PC-9 (cell line): Measurements from ENCODE around the gene GRID2IP. TPM values are rescaled to one million over a fixed set of nuclear protein-coding genes. Genes with fewer than 3 reads are reported as not detected.

Source experiments
- BruUV-seq: library from RNA; stranded (reverse); fragments of 400-500 nt; replicated peaks from 2 replicates; lab custom pipeline; 2021; lab: Mats Ljungman, UMichigan
- CTCF ChIA-PET: fragments of 300-600 bp; sonication (Branson Sonifier 250); formaldehyde crosslinking; loops from one replicate; lab custom pipeline; 2022; ENCODE audit warnings: antibody characterized with exemption; lab: Charles Lee
- POLR2A ChIA-PET: fragments of 300-600 bp; sonication (Branson Sonifier 250); formaldehyde crosslinking; loops from one replicate; lab custom pipeline; 2022; ENCODE audit warnings: antibody characterized with exemption; ENCODE audit not compliant: unreplicated experiment; lab: Charles Lee
- DNase-seq, 2 experiments: peaks; one replicate each; pipeline versions ENCODE4 v3.0.0 to v3.0.0-alpha.2; 2015 to 2022; ENCODE audit warnings: mixed read lengths in 1 of 2
- H2AFZ ChIP-seq: fragments of 200-600 bp; sonication (generic); 2 replicates; pipeline ENCODE4 v1.8.1; 2017; ENCODE audit warnings: antibody characterized with exemption
- H3F3A ChIP-seq: fragments of 200-600 bp; sonication (generic); 2 replicates; pipeline ENCODE4 v1.8.1; 2017; ENCODE audit warnings: antibody characterized with exemption, mild to moderate bottlenecking, low read depth; ENCODE audit not compliant: insufficient read depth
- H3K27ac ChIP-seq: fragments of 200-600 bp; sonication (generic); 2 replicates; pipeline ENCODE4 v1.6.1; 2016; ENCODE audit warnings: mixed run types
- H3K27me3 ChIP-seq: fragments of 200-600 bp; sonication (generic); 2 replicates; pipeline ENCODE4 v1.6.1; 2016; ENCODE audit warnings: low read depth, mixed run types; ENCODE audit not compliant: insufficient read depth
- H3K36me3 ChIP-seq: fragments of 200-600 bp; sonication (generic); 2 replicates; pipeline ENCODE4 v1.6.1; 2016; ENCODE audit warnings: low read depth, mixed run types
- H3K4me1 ChIP-seq: fragments of 200-600 bp; sonication (generic); replicated peaks from 2 replicates; pipeline ENCODE4 v1.6.1; 2016; ENCODE audit warnings: mixed run types; ENCODE audit not compliant: insufficient read depth
- H3K4me2 ChIP-seq: fragments of 200-600 bp; sonication (generic); 2 replicates; pipeline ENCODE4 v1.6.1; 2017; ENCODE audit warnings: mixed run types
- H3K4me3 ChIP-seq: fragments of 200-600 bp; sonication (generic); 2 replicates; pipeline ENCODE4 v1.6.1; 2016; ENCODE audit warnings: mixed run types
- H3K79me2 ChIP-seq: fragments of 200-600 bp; sonication (generic); 2 replicates; pipeline ENCODE4 v1.6.1; 2017; ENCODE audit warnings: low read depth, mixed run types
- H3K9me2 ChIP-seq: fragments of 200-600 bp; sonication (generic); 2 replicates; pipeline ENCODE4 v1.8.1; 2017; ENCODE audit warnings: mild to moderate bottlenecking; ENCODE audit not compliant: insufficient read depth
- H3K9me3 ChIP-seq: fragments of 200-600 bp; sonication (generic); 2 replicates; pipeline ENCODE4 v1.8.1; 2016; ENCODE audit warnings: low read depth; ENCODE audit not compliant: insufficient read depth
- H4K20me1 ChIP-seq: fragments of 200-600 bp; sonication (generic); 2 replicates; pipeline ENCODE4 v1.8.1; 2017; ENCODE audit not compliant: insufficient read depth
- CTCF ChIP-seq: fragments of 200-600 bp; sonication (generic); conservative IDR thresholded peaks from 2 replicates; pipeline ENCODE4 v1.6.1; 2017; ENCODE audit warnings: mixed run types, antibody characterized with exemption, mild to moderate bottlenecking, moderate library complexity
- EZH2 ChIP-seq: fragments of 200-600 bp; sonication (generic); IDR thresholded peaks from 2 replicates; pipeline ENCODE4 v1.8.0; 2017; ENCODE audit warnings: antibody characterized with exemption, low read depth
- intact Hi-C: fragments of 100-400 bp; cut with micrococcal nuclease; formaldehyde crosslinking; loops from one replicate; pipeline ENCODE4 v1.10.0; 2022; ENCODE audit not compliant: unreplicated experiment
- total RNA-seq: library from RNA; stranded (reverse); gene quantifications from 2 replicates; pipeline ENCODE4 v1.2.3, GENCODE V29; 2021

GRID2IP gene
- total RNA-seq, 1 experiment from 2014 or later, result 1.3 TPM

- Histone ChIP-seq H3K27ac (no peak overlapping the region), H3K4me3 (no peak overlapping the region), H3F3A (no peaks in the 10 kb centered on the region), H3K4me1 (peaks cover 5% of the 10 kb centered on the region), H3K9me2 (no peaks in the 10 kb centered on the region), H3K79me2 (no peaks in the 10 kb centered on the region), H3K36me3 (no peaks in the 10 kb centered on the region), H3K27me3 (no peaks in the 10 kb centered on the region), H2AFZ (no peak overlapping the region), H4K20me1 (no peaks in the 10 kb centered on the region), H3K9me3 (no peaks in the 10 kb centered on the region), H3K4me2 (no peak overlapping the region)
- intact Hi-C loops, result no loop called here
- ChIA-PET POLR2A (no interaction called here), CTCF (no interaction called here)
- BruUV-seq, result no TSS peak
- no peak for TF ChIP-seq CTCF
- no peak for TF ChIP-seq EZH2
- DNase-seq, result no peak
Observed at GRCh38 chr7:6497994-6498393, 53.3 kb downstream of the GRID2IP start.

- Histone ChIP-seq H3K4me3 (no peak overlapping the region), H3K36me3 (no peaks in the 10 kb centered on the region), H3K9me2 (no peaks in the 10 kb centered on the region), H3K4me1 (peaks cover under 1% of the 10 kb centered on the region), H3K27ac (no peak overlapping the region), H3K9me3 (no peaks in the 10 kb centered on the region), H3F3A (no peaks in the 10 kb centered on the region), H2AFZ (no peak overlapping the region), H3K79me2 (no peaks in the 10 kb centered on the region), H3K4me2 (no peak overlapping the region), H3K27me3 (no peaks in the 10 kb centered on the region), H4K20me1 (no peaks in the 10 kb centered on the region)
- ChIA-PET CTCF (no interaction called here), POLR2A (no interaction called here)
- no peak for DNase-seq
- BruUV-seq, result no TSS peak
- no peak for TF ChIP-seq CTCF
- TF ChIP-seq EZH2, result no peak
- intact Hi-C loops, result no loop called here
Observed at GRCh38 chr7:6497637-6497905, 53.7 kb downstream of the GRID2IP start.

- POLR2A ChIA-PET, result no interaction called here
- Histone ChIP-seq H3K27me3 (no peaks in the 10 kb centered on the region), H3K9me3 (no peaks in the 10 kb centered on the region), H3F3A (no peaks in the 10 kb centered on the region), H4K20me1 (no peaks in the 10 kb centered on the region), H2AFZ (no peak overlapping the region), H3K79me2 (no peaks in the 10 kb centered on the region), H3K4me1 (no peaks in the 10 kb centered on the region), H3K4me3 (no peak overlapping the region), H3K4me2 (no peak overlapping the region), H3K27ac (no peak overlapping the region), H3K36me3 (no peaks in the 10 kb centered on the region), H3K9me2 (no peaks in the 10 kb centered on the region)
- intact Hi-C loops, result no loop called here
- CTCF ChIA-PET, result no interaction called here
- no peak for DNase-seq
- BruUV-seq, result no TSS peak
- TF ChIP-seq CTCF (no peak), EZH2 (no peak)
Observed at GRCh38 chr7:6496842-6497636, 54.2 kb downstream of the GRID2IP start.
